Endothelial cell of umbilical vein (primary cell): ENCODE data around the gene EHD3. TPM values are rescaled to one million over a fixed set of nuclear protein-coding genes. Genes with fewer than 3 reads are reported as not detected.

Source experiments
- BruUV-seq: library from RNA; stranded (reverse); fragments of 400-500 nt; replicated peaks from 2 replicates; lab custom pipeline; 2021; lab: Mats Ljungman, UMichigan
- CTCF ChIA-PET: fragments of 300-600, 350-600 bp; sonication (Branson Sonifier 250); formaldehyde crosslinking; loops from one replicate; lab custom pipeline; 2021; ENCODE audit warnings: antibody characterized with exemption, inconsistent platforms; lab: Charles Lee
- POLR2A ChIA-PET: fragments of 300-600, 350-600 bp; sonication (Branson Sonifier 250); formaldehyde crosslinking; loops from one replicate; lab custom pipeline; 2021; ENCODE audit warnings: antibody characterized with exemption, inconsistent platforms; lab: Charles Lee
- DNase-seq: peaks from one replicate; pipeline ENCODE4 v3.0.0-alpha.2; 2011; ENCODE audit warnings: low read depth, low spot score
- FAIRE-seq: peaks from 2 replicates; lab custom pipeline; 2011; peaks lifted over from hg19 to GRCh38; lab: Jason Lieb, UNC
- H2AFZ ChIP-seq: 2 replicates; pipeline ENCODE4 v1.6.0; 2012; ENCODE audit warnings: low read depth, low read length, control low read depth, inconsistent platforms
- H3K27ac ChIP-seq: 2 replicates; pipeline ENCODE4 v1.5.1; 2011; ENCODE audit warnings: low read depth, mild to moderate bottlenecking, control low read depth, low read length, moderate library complexity; ENCODE audit not compliant: insufficient read depth
- H3K27me3 ChIP-seq, 2 experiments: 2 replicates each; pipeline versions ENCODE4 v1.6.0 to v1.6.1; 2011; ENCODE audit warnings: low read length in 2 of 2, mixed read lengths in 1 of 2; ENCODE audit not compliant: control insufficient read depth in 2 of 2, insufficient read depth in 2 of 2
- H3K36me3 ChIP-seq, 2 experiments: 2 replicates in 1 of 2; 3 replicates in 1 of 2; pipeline ENCODE4 v1.5.1; 2011; ENCODE audit warnings: low read length in 2 of 2, mild to moderate bottlenecking in 1 of 2, moderate library complexity in 1 of 2; ENCODE audit not compliant: control insufficient read depth in 2 of 2, insufficient read depth in 2 of 2; ENCODE audit errors: extremely low read depth in 1 of 2
- H3K4me1 ChIP-seq: 3 replicates; pipeline ENCODE4 v1.5.1; 2011; ENCODE audit warnings: mild to moderate bottlenecking, low read length; ENCODE audit not compliant: control insufficient read depth, insufficient read depth; ENCODE audit errors: extremely low read depth
- H3K4me2 ChIP-seq: 2 replicates; pipeline ENCODE4 v1.6.1; 2011; ENCODE audit warnings: low read length, control low read depth, mixed read lengths; ENCODE audit not compliant: insufficient read depth
- H3K4me3 ChIP-seq, 3 experiments: fragments of 200-600 bp in 1 of 3; sonication (generic), shearing (Covaris generic) in 1 of 3; replicated peaks in 1 of 3; 2 replicates each; pipeline ENCODE4 v1.5.1; 2011 to 2016; ENCODE audit warnings: control low read depth in 3 of 3, low read length in 3 of 3, mild to moderate bottlenecking in 2 of 3, inconsistent platforms in 1 of 3, low read depth in 1 of 3, moderate library complexity in 1 of 3; ENCODE audit not compliant: insufficient read depth in 1 of 3
- H3K79me2 ChIP-seq: 2 replicates; pipeline ENCODE4 v1.6.0; 2012; ENCODE audit warnings: low read length, inconsistent platforms; ENCODE audit not compliant: control insufficient read depth, insufficient read depth
- H3K9ac ChIP-seq: replicated peaks from 2 replicates; pipeline ENCODE3; 2011; ENCODE audit warnings: low read length, control low read depth; ENCODE audit not compliant: insufficient read depth; ENCODE audit errors: extremely low read depth
- H3K9me1 ChIP-seq: replicated peaks from 3 replicates; pipeline ENCODE4 v1.6.0; 2011; ENCODE audit warnings: mild to moderate bottlenecking, low read length; ENCODE audit not compliant: control insufficient read depth, insufficient read depth; ENCODE audit errors: extremely low read depth
- H3K9me3 ChIP-seq: replicated peaks from 2 replicates; pipeline ENCODE4 v1.5.1; 2012; ENCODE audit warnings: low read length, inconsistent platforms; ENCODE audit not compliant: control insufficient read depth, insufficient read depth
- H4K20me1 ChIP-seq: replicated peaks from 2 replicates; pipeline ENCODE3; 2011; ENCODE audit warnings: mild to moderate bottlenecking, low read length; ENCODE audit not compliant: control insufficient read depth, insufficient read depth; ENCODE audit errors: extremely low read depth
- EZH2 ChIP-seq: IDR thresholded peaks from 2 replicates; pipeline ENCODE4 v1.6.1; 2012; ENCODE audit warnings: borderline replicate concordance, low read depth, mild to moderate bottlenecking, moderate library complexity, low read length, inconsistent platforms; ENCODE audit not compliant: severe bottlenecking
- FOS ChIP-seq: IDR thresholded peaks from 2 replicates; pipeline ENCODE4 v1.6.1; 2011; ENCODE audit warnings: mild to moderate bottlenecking, low read length, moderate library complexity, borderline replicate concordance; ENCODE audit not compliant: insufficient read depth
- GATA2 ChIP-seq: IDR thresholded peaks from 2 replicates; pipeline ENCODE4 v1.7.0; 2011; ENCODE audit warnings: low read depth, mild to moderate bottlenecking, moderate library complexity, mixed read lengths, low read length; ENCODE audit not compliant: insufficient read length, insufficient read depth
- JUN ChIP-seq: IDR thresholded peaks from 2 replicates; pipeline ENCODE4 v1.6.1; 2011; ENCODE audit warnings: borderline replicate concordance, low read depth; ENCODE audit not compliant: insufficient read length, insufficient read depth
- MYC ChIP-seq: IDR thresholded peaks from one replicate; pipeline ENCODE4 v1.6.1; 2011; ENCODE audit warnings: mild to moderate bottlenecking, low read depth, low read length
- POLR2A ChIP-seq: IDR thresholded peaks from 2 replicates; pipeline ENCODE4 v1.6.1; 2012; ENCODE audit warnings: low read depth, mild to moderate bottlenecking, control low read depth, low read length
- POLR2AphosphoS5 ChIP-seq: IDR thresholded peaks from 2 replicates; pipeline ENCODE4 v1.6.1; 2012; ENCODE audit warnings: low read depth, mild to moderate bottlenecking, control low read depth, low read length, moderate library complexity; ENCODE audit not compliant: insufficient read depth
- dilution Hi-C: fragments of 300-500 bp; cut with MboI; formaldehyde crosslinking; loops from one replicate; pipeline ENCODE4 v1.15.0; 2019; ENCODE audit warnings: low sequenced_read_pairs; ENCODE audit not compliant: extremely low pct_ligation_motif_present
- intact Hi-C: fragments of 100-400 bp; cut with micrococcal nuclease; formaldehyde crosslinking; loops from one replicate; pipeline ENCODE4 v1.10.0; 2022
- polyA plus RNA-seq, 4 experiments: library from polyadenylated mRNA; depleted of rRNA in 3 of 4; stranded (reverse) in 3 of 4; unstranded in 1 of 4; fragments of >200 nt; gene quantifications; 2 replicates each; pipeline versions ENCODE4 v1.2.1 to v1.2.3, GENCODE V29; 2011 to 2012; ENCODE audit warnings: missing spikeins in 1 of 4
- total RNA-seq: library from RNA; stranded (reverse); gene quantifications from 2 replicates; pipeline ENCODE4 v1.2.3, GENCODE V29; 2021
- TF ChIP-seq, protein P1 (sequence below): IDR thresholded peaks from 2 replicates; pipeline ENCODE4 v1.6.1; 2011; ENCODE audit not compliant: insufficient read depth, insufficient read length
- TF ChIP-seq, protein P2 (sequence below), 2 donors: IDR thresholded peaks; 1 replicate in 1 of 2; 2 replicates in 1 of 2; pipeline ENCODE4 v1.5.1; 2011; ENCODE audit warnings: low read length in 2 of 2, mild to moderate bottlenecking in 2 of 2, moderate library complexity in 2 of 2, control low read depth in 1 of 2, inconsistent platforms in 1 of 2, low read depth in 1 of 2; ENCODE audit not compliant: insufficient read depth in 1 of 2; ENCODE audit errors: extremely low read depth in 1 of 2

The EHD3 gene
- total and polyA plus RNA-seq, 2 donors (not counting 3 experiments of a cell fraction or from before 2014, with no cell fraction given): 6.5 to 12.1 TPM

DNA sequence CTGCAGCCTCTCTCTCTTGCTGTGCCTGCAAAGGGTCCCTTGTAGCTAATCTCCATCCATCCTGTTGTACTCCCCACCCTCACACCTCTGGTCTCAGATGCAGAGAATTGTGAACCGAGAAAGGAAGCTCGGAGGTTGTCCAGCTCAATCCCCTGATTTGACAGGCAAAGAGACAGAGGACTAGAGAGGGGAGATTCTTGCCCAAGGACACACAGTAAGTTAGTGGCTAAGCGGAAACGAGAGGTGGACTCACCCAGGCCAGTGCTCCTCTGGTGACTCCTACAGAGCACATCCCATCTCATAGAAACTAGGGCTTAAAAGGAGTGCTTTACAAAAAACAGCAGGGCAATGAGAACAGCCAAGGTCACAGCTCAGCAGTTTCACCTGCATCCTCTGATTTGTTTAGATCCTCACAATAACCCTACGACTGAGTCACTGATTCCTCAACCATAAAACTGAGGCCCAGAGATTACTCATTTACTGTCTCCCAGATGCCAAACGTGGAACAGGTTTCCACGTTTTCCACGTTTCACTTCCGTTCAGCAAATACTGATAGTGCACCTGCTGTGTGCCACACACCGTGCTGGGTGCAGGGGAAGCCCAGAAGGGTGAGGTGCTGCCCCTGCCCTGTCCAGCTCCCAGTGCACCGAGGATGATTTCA, 22.1 kb downstream of the EHD3 start:
- Histone ChIP-seq H3K9me3 (no peaks in the 10 kb centered on the region), H3K4me2 (no peak overlapping the region), H3K9ac (no peak overlapping the region), H3K27ac (no peak overlapping the region), H4K20me1 (no peaks in the 10 kb centered on the region), H3K4me3 (no peak overlapping the region), H3K36me3 (no peaks in the 10 kb centered on the region), H3K9me1 (no peaks in the 10 kb centered on the region), H3K79me2 (no peaks in the 10 kb centered on the region), H2AFZ (no peak overlapping the region), H3K27me3 (no peaks in the 10 kb centered on the region), H3K4me1 (no peaks in the 10 kb centered on the region)
- dilution Hi-C loops (no loop called here), intact Hi-C loops (no loop called here)
- no peak for TF ChIP-seq JUN
- no peak for TF ChIP-seq EZH2
- TF ChIP-seq, protein P1, sequence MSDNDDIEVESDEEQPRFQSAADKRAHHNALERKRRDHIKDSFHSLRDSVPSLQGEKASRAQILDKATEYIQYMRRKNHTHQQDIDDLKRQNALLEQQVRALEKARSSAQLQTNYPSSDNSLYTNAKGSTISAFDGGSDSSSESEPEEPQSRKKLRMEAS: no peak
- TF ChIP-seq FOS: no peak
- TF ChIP-seq, protein P2, sequence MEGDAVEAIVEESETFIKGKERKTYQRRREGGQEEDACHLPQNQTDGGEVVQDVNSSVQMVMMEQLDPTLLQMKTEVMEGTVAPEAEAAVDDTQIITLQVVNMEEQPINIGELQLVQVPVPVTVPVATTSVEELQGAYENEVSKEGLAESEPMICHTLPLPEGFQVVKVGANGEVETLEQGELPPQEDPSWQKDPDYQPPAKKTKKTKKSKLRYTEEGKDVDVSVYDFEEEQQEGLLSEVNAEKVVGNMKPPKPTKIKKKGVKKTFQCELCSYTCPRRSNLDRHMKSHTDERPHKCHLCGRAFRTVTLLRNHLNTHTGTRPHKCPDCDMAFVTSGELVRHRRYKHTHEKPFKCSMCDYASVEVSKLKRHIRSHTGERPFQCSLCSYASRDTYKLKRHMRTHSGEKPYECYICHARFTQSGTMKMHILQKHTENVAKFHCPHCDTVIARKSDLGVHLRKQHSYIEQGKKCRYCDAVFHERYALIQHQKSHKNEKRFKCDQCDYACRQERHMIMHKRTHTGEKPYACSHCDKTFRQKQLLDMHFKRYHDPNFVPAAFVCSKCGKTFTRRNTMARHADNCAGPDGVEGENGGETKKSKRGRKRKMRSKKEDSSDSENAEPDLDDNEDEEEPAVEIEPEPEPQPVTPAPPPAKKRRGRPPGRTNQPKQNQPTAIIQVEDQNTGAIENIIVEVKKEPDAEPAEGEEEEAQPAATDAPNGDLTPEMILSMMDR (IDR thresholded peaks at IDR 0.05; ENCODE audit: extremely low read depth in 1 of 2, insufficient read depth in 1 of 2, low read depth in 1 of 2, low read length in 2 of 2): no peak
- TF ChIP-seq POLR2A: no peak
- TF ChIP-seq POLR2AphosphoS5: no peak
- TF ChIP-seq MYC: no peak
- TF ChIP-seq GATA2: no peak
- FAIRE-seq (no peak), DNase-seq (no peak)
- CTCF ChIA-PET: no interaction called here
- POLR2A ChIA-PET: no interaction called here
- BruUV-seq: no TSS peak
